ENCODE results near the gene PSMA6.
A peak's percentile ranks its signal among the peaks of the same experiment; 100 is the strongest.

GRCh38 chr14:35292051-35292769 lies at the start of gene PSMA6:
- no peak for TF ChIP-seq CTCF (IDR thresholded peaks at IDR 0.05)
- peak; percentile 31 to 84 (median 82) for TF ChIP-seq POLR2A (IDR thresholded peaks at IDR 0.05)

Data from body of pancreas (tissue), 4 donors.